LNCAP (cell line): ENCODE results near the gene PMIS2.

ENCODE experiments used
- CTCF ChIP-seq: fragments of 450-650 bp; IDR thresholded peaks from 2 replicates; pipeline ENCODE4 v1.5.1; 2017; ENCODE audit warnings: mild to moderate bottlenecking

Gene PMIS2

GRCh38 chr19:35618857-35619256, 32.9 kb downstream of the PMIS2 start:
- TF ChIP-seq CTCF, result no peak

- TF ChIP-seq CTCF, result no peak
Measured at GRCh38 chr19:35619290-35619923, 33.4 kb downstream of the PMIS2 start.

GRCh38 chr19:35620001-35620400, 34.0 kb downstream of the PMIS2 start:
- TF ChIP-seq CTCF, result no peak

GRCh38 chr19:35621708-35622107, 35.7 kb downstream of the PMIS2 start:
- no peak for TF ChIP-seq CTCF

GRCh38 chr19:35622750-35623149, 36.8 kb downstream of the PMIS2 start:
- no peak for TF ChIP-seq CTCF

GRCh38 chr19:35623327-35624010, 37.5 kb downstream of the PMIS2 start:
- TF ChIP-seq CTCF, result no peak

GRCh38 chr19:35628264-35628564, 42.2 kb downstream of the PMIS2 start:
- TF ChIP-seq CTCF, result no peak
